DND-41 (cell line): Measurements from ENCODE around the gene FABP3.

ENCODE experiments used
- EZH2 ChIP-seq: IDR thresholded peaks from 3 replicates; pipeline ENCODE4 v1.6.1; 2012; ENCODE audit warnings: borderline replicate concordance, low read depth, mild to moderate bottlenecking, moderate library complexity, low read length, inconsistent platforms; ENCODE audit not compliant: severe bottlenecking
- TF ChIP-seq, protein P1 (sequence below): IDR thresholded peaks from 2 replicates; pipeline ENCODE4 v1.5.1; 2012; ENCODE audit warnings: borderline replicate concordance, low read length, moderate library complexity, mild to moderate bottlenecking; ENCODE audit not compliant: poor library complexity, severe bottlenecking; ENCODE audit errors: extremely low read depth

- TF ChIP-seq, protein P1, sequence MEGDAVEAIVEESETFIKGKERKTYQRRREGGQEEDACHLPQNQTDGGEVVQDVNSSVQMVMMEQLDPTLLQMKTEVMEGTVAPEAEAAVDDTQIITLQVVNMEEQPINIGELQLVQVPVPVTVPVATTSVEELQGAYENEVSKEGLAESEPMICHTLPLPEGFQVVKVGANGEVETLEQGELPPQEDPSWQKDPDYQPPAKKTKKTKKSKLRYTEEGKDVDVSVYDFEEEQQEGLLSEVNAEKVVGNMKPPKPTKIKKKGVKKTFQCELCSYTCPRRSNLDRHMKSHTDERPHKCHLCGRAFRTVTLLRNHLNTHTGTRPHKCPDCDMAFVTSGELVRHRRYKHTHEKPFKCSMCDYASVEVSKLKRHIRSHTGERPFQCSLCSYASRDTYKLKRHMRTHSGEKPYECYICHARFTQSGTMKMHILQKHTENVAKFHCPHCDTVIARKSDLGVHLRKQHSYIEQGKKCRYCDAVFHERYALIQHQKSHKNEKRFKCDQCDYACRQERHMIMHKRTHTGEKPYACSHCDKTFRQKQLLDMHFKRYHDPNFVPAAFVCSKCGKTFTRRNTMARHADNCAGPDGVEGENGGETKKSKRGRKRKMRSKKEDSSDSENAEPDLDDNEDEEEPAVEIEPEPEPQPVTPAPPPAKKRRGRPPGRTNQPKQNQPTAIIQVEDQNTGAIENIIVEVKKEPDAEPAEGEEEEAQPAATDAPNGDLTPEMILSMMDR: no peak
- TF ChIP-seq EZH2: no peak
Observed at GRCh38 chr1:31327381-31327780, 45.5 kb downstream of the FABP3 start.
